ENCODE data around the gene ITGB8.

The ITGB8 gene

DNA sequence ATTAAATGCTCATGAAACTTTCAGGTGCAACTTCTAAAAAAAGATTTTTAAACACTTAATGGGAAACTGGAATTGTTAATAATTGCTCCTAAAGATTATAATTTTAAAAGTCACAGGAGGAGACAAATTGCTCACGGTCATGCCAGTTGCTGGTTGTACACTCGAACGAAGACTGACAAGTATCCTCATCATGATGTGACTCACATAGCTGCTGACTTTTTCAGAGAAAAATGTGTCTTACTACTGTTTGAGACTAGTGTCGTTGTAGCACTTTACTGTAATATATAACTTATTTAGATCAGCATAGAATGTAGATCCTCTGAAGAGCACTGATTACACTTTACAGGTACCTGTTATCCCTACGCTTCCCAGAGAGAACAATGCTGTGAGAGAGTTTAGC is 79.3 kb downstream of the ITGB8 start:
- in situ Hi-C loops (cut with MboI; ENCODE audit: low sequenced_read_pairs), result no loop called here

DNA sequence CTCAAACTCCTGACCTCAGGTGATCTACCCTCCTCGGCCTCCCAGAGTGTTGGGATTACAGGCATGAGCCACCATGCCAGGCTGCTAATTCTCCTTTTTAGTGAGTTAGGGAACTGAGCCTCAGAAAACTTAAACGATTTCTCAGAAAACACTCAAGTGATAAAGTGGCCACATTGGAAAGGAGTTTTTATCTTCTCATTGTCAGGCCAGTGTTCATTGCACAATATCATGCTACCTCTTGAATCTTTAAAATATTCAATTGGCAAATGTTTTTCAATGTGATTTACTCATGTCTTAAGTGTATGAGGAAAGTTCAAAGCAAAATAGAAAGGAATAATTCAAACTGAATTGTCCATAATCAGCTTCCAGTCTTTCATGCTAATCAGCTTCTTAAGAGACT is 80.7 kb downstream of the ITGB8 start:
- in situ Hi-C loops (cut with MboI; ENCODE audit: low sequenced_read_pairs), result no loop called here

DNA sequence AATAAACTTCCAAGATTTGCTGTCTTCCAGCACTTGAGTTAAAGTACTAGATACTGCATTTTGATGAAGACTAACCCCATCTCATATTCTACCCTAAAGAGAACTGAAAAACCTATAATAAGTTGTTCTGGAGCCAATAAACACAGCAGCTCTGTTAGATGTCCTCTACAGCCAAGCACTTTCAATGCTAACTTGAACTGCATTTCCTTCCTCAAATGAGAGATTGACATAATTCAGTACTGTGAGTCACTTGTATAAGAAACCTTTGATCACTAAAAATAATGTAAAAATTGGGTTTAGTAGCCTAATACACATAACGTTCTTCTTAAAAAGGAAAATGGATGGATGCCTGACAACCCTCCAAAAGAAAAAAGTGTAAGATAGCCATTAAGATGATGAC is 81.3 kb downstream of the ITGB8 start:
- in situ Hi-C loops (cut with MboI; ENCODE audit: low sequenced_read_pairs), result no loop called here

DNA sequence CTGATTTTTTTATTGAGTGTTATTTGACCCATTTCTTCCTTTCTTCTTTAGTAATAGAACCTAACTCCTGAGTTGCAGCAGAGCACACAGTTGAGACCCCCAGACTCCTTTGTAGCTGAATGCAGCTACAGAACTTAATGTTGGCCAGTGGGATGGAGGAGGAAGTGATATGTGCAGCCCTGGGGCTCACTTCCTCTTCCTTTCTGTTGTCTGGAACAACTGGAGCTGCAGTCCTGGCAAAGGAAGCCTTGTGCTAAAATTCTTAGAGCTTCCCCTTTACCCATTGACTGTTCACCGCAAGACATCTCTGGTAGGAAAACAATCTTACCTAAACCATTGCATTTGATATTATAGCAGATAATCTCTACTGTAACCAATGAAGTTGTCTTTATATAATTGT is 86.6 kb downstream of the ITGB8 start:
- in situ Hi-C loops (cut with MboI; ENCODE audit: low sequenced_read_pairs), result no loop called here

DNA sequence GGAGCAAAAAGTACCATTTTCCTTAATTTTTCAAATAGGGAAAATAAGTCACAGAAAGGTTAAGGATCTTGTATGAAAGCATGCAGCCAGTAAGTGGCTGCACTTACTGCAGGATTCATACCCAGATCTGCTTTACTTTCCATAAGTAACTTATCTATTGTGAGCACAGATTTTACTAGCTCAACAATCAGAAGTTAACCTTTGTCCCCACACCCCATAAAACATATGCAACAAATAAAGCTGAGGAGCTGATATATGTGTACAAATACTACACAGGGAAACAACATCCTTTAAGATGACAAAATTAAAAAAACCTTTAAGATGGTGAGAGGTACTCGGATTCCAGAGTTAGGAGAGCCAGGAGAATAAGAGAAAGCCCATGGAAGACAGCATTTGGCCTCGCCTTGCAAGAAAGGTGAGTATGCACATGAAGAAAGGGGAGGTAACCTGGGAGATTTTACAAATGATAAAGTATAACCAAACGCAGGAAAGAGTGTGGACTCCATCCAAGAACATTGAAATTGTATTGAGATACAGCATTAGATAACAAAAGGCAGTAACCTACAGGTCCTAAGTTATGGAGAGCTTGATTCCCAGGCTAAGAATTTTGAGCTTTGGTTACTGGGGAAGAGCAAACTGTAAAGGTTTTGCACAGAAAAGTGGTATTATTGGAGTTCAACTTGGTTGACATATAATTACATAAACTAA is 87.1 kb downstream of the ITGB8 start:
- in situ Hi-C loops (cut with MboI; ENCODE audit: low sequenced_read_pairs), result no loop called here

DNA sequence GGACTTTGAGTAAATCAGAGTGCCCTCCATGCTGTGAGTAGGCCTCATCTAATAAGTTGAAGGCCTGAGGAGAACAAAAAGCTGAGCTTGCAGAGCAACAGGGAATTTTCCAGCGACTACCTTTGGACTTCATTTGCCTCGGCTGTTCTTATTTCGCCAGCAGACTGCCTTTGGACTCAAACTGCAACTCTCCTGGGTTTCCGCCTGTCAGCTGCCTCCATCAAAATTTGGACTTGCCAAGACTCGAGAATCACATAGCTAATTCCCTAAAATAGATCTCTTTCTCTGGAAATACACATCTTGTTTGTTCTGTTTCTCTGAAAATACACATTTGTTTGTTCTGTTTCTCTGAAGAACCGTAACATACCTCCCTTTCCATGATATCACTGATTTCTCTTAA is 93.8 kb downstream of the ITGB8 start:
- in situ Hi-C loops (cut with MboI; ENCODE audit: low sequenced_read_pairs), result no loop called here

DNA sequence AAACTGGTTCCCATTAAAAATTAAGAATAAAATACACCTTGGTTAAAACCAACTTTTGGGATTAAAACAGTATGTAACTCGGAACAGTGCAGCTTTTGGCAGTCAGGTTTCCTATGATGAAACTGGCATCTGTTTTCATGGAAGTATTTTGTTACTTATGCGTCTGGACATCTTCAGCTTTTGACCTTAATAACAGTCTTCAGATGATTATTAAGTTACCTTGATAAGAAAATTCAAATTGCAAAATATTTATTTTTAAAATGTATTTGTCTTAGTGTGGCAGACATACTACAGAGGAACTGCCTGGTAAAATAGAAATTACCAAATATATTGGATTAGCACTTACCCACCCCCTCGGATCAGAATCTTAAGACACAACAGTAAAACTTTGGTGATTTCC is 100.0 kb downstream of the ITGB8 start:
- in situ Hi-C loops (cut with MboI; ENCODE audit: low sequenced_read_pairs), result no loop called here

DNA sequence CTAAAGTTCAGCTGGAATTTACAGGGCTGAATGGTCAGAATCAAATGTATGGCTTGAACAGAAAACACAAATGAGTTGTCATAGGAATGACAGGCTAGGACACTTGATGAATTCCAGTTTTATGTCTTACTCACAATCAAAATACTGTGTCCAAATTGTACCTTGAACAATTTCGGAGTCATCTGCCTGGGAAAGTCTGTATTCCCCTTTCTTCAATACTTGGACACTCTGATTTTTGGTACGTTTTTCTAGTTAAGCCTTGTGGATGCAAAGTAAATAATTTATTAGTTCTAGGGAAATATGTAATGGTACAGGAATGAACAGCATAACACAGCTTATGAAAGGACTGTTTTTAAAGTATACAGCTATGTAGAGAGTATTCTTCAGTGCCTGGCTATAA is 100.4 kb downstream of the ITGB8 start:
- in situ Hi-C loops (cut with MboI; ENCODE audit: low sequenced_read_pairs), result no loop called here

DNA sequence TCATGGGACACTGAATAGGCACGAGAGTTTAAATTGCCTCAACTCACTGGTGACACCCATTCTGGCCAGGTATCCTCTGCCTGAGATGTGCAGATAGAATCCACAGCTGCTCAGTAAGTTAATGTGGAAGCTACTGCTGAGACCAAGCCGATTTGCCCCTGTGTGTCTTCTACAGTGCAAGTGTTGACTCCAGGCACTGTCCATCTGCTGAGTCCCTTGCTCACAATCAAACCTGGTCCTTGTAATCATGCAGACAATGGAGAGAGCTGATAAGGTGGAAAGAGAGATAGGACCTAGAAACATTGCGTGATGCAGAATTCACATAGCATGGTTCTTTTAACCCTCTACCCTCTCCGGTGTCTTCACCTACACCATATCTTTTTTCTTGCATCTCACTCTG is 101.4 kb downstream of the ITGB8 start:
- in situ Hi-C loops (cut with MboI; ENCODE audit: low sequenced_read_pairs), result no loop called here

DNA sequence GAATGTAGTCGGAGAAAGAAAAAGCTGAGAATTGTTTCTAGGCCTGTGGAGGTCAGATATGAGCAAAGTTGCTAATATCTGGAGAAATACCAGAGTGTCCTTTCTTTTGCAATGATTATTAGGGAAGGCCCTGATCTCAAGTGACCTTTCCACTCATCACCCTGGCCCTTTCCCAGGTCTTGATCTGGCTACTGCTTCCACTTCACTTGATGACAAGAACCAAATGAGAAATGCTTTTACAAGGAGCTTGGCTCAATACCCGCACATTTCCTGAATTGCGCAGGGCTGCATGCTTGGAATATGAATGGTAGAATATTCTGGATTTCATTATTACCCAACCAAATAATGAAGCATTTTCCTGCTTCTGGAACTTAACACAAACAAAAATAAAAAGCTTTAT is 104.6 kb downstream of the ITGB8 start:
- in situ Hi-C loops (cut with MboI; ENCODE audit: low sequenced_read_pairs), result no loop called here

DNA sequence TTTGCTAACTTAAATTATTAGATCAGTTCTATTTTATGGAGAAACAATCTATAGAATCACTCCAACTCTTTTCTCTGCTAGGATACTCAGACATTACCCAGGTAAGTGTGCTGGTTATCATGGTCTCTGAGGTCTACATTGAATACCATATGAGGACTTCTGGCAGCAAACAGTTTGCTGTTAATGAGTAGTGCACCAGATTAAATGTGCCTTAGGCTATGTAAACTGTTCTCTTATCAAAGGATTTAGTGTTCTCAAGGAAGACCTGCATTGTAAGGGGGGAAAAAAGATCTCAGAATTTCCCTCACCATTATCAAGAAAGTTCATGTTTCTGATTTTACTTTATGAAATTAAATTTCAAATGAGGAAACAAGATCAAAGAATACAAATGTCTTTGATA is 107.5 kb downstream of the ITGB8 start:
- in situ Hi-C loops (cut with MboI; ENCODE audit: low sequenced_read_pairs), result no loop called here

DNA sequence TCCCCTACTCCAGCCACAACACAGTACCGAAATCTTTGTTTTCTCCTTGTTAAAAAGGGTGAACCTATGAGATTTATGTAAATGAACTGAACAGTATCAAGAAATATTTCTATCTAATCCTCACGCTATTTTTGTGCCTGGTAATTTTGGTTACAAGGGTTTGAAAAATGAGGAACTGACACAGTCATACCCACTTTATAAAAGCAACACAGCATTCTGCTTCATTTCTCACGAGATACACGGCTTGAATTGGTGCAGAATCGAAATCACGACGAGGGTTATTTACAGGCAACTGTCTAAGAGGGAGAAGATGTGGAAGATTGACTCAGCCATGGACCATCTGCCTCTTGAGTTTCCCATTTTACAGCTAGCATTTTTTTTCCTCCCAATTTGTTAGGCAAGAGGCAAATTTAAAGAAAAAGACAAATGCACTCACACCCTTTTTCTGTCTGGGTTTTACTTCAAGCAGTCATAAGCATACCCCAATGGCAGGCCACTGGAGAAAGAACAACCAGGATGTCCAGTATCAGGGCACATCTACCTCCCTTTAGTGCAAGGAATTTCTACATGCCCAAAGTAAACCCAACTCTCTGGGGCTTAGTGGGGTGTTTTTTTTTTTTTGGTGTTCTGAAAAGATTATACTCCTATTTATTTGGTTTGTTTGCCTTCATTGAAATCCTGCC is 108.1 kb downstream of the ITGB8 start:
- in situ Hi-C loops (cut with MboI; ENCODE audit: low sequenced_read_pairs), result no loop called here

DNA sequence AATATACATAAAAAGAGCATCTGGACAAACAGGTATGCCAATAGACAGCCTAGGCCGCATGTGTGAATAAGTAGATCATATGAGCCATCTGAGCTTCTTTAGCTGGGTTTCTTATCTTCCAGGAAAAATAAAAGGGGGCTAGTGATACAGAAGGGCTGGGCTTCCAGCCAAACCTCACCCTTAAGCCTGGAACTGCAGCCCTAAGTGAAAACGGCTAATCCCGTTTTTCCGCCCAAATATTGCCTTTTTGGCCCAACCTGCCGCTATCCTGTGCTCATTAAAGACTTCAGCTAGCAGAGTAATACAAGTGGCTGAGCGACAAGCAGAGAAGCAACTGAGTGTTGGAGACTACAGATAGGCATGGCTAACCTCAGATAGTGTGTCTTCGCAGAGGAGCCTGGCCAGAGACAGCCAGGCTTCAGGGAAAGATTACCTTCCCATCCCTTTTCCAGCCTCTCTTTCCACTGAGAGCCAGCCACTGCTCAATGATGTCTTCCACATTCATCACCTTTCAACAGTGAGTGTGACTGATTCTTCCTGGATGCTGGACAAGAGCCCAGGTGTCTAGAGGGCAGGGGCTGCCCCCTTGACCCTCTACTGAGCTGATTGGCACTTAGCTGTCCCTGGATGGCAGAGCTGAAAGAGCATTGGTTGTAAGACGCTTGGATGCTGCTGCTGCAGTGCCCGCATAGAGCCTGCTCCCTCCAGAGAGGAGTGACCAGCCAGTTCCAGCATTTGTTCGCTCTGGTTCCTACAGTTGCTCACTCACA is 108.9 kb downstream of the ITGB8 start:
- in situ Hi-C loops (cut with MboI; ENCODE audit: low sequenced_read_pairs), result no loop called here

DNA sequence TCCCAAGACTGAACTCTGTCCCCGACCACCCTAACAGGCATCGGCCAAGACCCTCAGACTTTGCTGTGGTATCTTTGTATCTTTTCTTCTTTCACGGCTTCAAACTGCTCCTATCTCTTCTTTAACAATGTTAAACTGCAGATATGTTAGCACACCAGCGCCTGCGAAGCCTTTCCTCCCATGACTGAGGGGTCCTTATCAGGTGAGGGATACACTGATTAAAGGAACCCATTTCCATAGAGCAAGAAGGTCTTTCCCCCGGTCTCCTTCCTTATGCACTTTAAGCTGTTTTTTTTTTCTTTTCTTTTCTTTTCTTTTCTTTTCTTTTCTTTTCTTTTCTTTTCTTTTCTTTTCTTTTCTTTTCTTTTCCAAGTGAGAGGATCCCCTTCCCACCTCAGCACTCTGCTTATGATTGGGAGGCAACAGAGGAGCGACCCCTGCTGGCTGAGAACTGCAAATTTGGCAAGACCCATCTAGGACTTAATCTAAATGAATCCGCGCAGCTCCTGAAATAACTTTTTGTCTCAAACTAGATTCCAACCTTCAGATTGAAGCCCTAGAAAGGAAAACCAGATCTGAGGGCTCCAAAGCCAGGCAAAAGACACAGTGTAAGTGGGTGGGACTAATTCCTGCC is 109.9 kb downstream of the ITGB8 start:
- in situ Hi-C loops (cut with MboI; ENCODE audit: low sequenced_read_pairs), result no loop called here

DNA sequence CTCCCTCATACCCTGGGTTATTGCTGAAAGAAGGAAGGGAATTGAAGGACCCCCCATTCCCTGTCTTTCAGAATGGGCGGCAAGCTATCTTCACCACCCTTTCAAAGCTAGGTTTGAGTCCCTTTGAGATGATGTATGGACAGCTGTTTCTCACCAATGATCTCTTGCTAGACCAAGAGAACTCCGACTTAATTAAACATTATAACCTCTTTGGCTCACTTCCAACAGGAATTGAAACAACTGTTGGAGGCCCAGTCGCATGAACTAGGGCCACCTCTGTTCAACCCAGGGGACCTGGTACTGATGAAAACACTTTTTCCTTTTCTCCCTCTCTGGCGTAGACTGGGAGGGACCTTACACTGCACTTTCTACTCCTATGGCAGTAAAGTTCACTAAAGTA is 110.6 kb downstream of the ITGB8 start:
- in situ Hi-C loops (cut with MboI; ENCODE audit: low sequenced_read_pairs), result no loop called here

DNA sequence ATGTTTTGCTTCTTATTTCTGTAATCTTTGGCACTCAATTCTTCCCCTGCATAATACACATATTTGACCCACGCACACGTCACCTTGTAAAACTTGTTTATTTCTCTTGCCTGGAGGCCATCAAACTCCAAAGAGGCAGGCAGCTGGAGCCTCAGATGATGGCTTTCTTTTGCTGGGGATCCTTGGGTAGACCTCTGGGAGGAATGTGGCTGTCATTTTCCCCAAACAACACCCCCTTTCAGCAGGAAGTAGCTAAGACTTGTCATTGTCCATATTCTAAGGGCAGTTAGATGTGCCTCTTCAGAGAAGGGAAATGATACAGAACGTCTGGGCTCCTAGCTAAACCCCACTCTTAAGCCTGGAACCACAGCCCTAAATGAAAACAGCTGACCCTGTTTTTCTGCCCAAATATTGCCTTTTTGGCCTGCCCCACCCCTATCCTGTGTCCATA is 111.3 kb downstream of the ITGB8 start:
- in situ Hi-C loops (cut with MboI; ENCODE audit: low sequenced_read_pairs), result no loop called here

DNA sequence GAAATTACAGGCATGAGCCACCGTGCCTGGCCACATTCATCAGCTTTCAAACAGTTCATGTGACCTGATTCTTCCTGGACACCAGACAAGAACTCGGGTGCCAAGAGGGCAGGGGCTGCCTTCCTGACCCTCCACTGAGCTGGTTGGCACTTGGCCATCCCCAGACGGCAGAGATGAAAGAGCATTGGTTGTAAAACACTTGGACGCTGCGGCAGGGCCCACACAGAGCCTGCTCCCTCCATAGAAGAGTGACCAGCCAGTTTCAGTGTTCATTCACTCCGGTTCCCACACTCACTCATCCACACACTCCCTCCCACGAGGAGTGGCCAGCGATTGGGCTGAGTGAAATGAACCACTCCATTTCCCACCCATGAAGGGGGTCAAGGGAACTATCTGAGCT is 112.3 kb downstream of the ITGB8 start:
- in situ Hi-C loops (cut with MboI; ENCODE audit: low sequenced_read_pairs), result no loop called here

DNA sequence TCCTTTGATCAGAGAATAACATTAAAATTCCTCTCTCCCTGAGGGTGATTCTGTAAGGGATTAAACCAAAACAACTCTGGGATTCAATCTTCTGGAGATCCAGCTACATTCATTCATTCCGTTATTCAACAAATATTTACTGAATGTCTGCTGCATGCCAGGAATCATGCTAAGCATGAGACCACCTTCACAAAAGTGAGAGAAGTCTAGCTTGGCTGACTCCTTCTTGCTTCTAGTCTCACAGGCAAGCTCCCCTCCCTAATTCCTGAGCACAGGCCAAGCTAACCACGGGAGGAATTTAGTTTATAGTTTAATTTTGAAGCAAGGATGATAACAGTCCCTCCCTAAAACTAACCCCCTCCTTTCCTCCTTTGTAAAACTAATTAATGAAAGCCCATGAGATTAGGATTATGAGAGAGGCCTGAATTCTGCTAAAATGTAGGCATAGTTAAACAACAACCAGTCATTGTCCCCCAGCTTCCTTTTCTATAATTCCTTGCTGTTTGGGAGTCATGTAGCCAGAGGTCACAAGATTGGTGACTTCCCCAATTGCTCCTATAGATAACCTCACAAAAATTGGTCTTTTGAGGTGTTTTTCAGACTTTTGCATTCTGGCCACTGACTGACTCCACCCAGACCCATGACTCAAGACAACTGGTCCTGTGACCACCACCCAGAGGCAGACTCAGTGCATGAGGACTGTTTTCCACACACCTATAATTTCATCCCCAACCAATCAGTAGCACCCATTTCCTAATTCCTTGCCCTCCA is 113.5 kb downstream of the ITGB8 start:
- in situ Hi-C loops (cut with MboI; ENCODE audit: low sequenced_read_pairs), result no loop called here

DNA sequence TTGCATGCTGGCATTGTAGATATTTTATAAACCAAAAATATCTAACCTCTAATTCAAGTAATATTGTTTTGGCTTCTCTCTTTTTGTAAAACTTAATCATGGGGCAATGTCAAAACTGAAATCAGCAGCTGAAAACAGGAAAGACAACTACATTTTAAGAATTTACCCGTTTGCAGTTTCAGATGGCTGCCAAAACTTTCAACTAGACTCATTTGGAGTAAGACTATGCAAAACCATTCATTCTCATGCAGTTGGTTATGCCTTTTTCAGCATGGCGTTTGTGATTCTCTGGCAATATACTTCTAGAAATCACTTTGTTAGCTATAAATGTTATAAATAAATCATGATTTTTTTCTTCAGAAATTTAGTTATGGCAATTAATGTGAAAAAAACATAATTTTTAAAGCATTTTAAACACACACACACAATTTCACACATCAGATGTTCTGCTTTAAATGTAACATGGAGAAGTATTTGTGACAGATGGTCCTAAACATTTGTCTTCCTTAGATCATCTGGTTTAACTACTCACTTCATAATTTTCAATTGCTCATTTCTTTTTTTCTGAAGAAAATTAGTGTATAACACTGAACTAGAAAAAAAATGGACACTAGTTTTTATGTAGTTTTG is 116.4 kb downstream of the ITGB8 start:
- in situ Hi-C loops (cut with MboI; ENCODE audit: low sequenced_read_pairs), result no loop called here

DNA sequence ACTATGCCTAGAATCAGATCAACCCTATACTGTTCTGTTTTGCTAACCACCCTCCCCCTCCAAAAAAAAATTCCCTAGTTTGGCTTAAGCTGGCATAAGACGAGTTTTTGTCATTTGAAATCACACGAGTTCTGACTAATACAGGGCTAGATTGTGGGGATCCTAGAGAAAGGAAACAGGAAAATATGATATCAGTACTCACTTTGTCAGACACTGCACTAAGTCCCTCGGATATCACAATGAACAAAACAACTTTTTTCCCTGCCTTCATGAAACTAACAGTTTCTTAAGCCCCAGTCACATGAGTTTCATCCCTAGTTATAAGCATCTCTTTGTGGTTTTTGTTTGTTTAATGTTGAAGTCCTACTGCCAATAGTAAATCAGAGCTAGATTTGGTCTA is 118.5 kb downstream of the ITGB8 start:
- in situ Hi-C loops (cut with MboI; ENCODE audit: low sequenced_read_pairs), result no loop called here

Measured in HL-60/S4 (cell line).